Right lobe of liver (tissue), 6 donors: ENCODE results near the gene PELI2. TPM values are rescaled to one million over a fixed set of nuclear protein-coding genes. Genes with fewer than 3 reads are reported as not detected.

ENCODE experiments used
- ATAC-seq, 4 donors: fragments of 200-7000 bp; cut with Tn5 transposase; one replicate each; pipeline ENCODE4 v1.9.1; 2020; ENCODE audit warnings: mild to moderate bottlenecking in 4 of 4, moderate library complexity in 4 of 4
- DNase-seq, 3 donors: peaks; one replicate each; pipeline ENCODE4 v3.0.0-alpha.2; 2020
- H3K27ac ChIP-seq, 3 donors: fragments of 200-600 bp; one replicate each; pipeline ENCODE4 v1.8.0; 2022
- H3K27me3 ChIP-seq, 2 donors: fragments of 200-600 bp; one replicate each; pipeline ENCODE4 v1.8.0; 2022
- H3K36me3 ChIP-seq, 4 donors: fragments of 200-600 bp; sonication (generic) in 1 of 4; one replicate each; pipeline versions ENCODE4 v1.5.1 to v1.8.0; 2017 to 2022; ENCODE audit warnings: control low read depth in 1 of 4
- H3K4me1 ChIP-seq, 4 donors: fragments of 200-600 bp; sonication (generic) in 1 of 4; one replicate each; pipeline versions ENCODE4 v1.5.1 to v1.8.0; 2017 to 2022; ENCODE audit warnings: control low read depth in 1 of 4
- H3K4me3 ChIP-seq, 3 donors: fragments of 200-600 bp; one replicate each; pipeline ENCODE4 v1.8.0; 2022
- H3K9me3 ChIP-seq, 4 donors: fragments of 200-600 bp; sonication (generic) in 1 of 4; one replicate each; pipeline versions ENCODE4 v1.5.1 to v1.8.0; 2017 to 2022; ENCODE audit warnings: control low read depth in 1 of 4
- POLR2A ChIP-seq: fragments of 450-650 bp; IDR thresholded peaks from one replicate; pipeline ENCODE4 v1.6.1; 2017; ENCODE audit warnings: antibody characterized with exemption, mild to moderate bottlenecking
- WGBS: methylation state at CpG from one replicate; pipeline ENCODE4 v1.1.6; 2018; ENCODE audit warnings: low coverage, low lambda C conversion rate; ENCODE audit not compliant: insufficient coverage; ENCODE audit errors: missing lambda C conversion rate; 5-methylcytosine and 5-hydroxymethylcytosine counted together
- intact Hi-C, 2 donors: fragments of 100-400 bp; cut with DNase I; formaldehyde crosslinking; loops; one replicate each; pipeline versions ENCODE4 v1.11.2 to v1.14.1; 2022
- total RNA-seq, 6 experiments: library from RNA; depleted of rRNA in 2 of 6; stranded (reverse); fragments of >200 nt in 2 of 6; fragmentation: NEBNext Ultra II Directional in 3 of 6; extraction: Animal tissue kit (Norgen Biotek cat#: 25700) in 3 of 6; gene quantifications; one replicate each; pipeline versions ENCODE4 v1.1.0 to v1.2.4, GENCODE V29; 2016 to 2023
- TF ChIP-seq, protein P1 (sequence below), 4 donors: fragments of 200-600 bp in 3 of 4; fragments of 450-650 bp in 1 of 4; IDR thresholded peaks; one replicate each; pipeline versions ENCODE4 v1.5.1 to v1.8.0; 2016 to 2022; ENCODE audit warnings: antibody characterized with exemption in 4 of 4, mild to moderate bottlenecking in 2 of 4
- donor health status: DM: no; HTN: yes; CAD: no.
- donor health status: DM: no; HTN: no; CAD: no.
- donor health status: DM: no; HTN: no; CAD: no.
- donor health status: DM: no; HTN: yes; CAD: no.
- donor health status: DM: no; HTN: yes; CAD: no.

PELI2 gene
- total RNA-seq, 6 experiments from 2014 or later, result 1.1 to 3.2 (median 1.9) TPM

DNA sequence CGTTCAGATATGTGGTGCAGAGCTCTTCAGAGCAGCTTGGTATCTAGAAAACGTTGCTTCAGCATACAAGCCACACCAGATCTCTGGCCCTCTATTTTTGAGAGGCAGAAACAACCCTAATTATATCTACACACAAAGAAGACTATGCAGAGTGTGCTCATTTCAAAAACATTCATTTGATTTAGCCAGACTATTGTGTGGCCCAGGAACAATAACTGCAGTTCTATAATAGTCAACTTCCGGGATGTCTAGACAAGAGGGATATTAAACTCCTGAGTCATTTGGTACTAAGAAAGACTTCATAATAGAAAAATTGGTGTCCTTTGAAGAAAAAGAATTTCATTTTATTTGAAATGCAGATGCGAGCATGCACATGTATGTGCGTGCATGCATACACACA lies 153.8 kb downstream of the PELI2 start:
- DNase-seq, result no peak
- no peaks in the 10 kb centered on the region for H3K27me3 ChIP-seq
- no peaks in the 10 kb centered on the region for H3K36me3 ChIP-seq
- H3K9me3 ChIP-seq, result no peaks in the 10 kb centered on the region
- WGBS, result 84% methylated on average over 4 of the region's 5 CpGs
- TF ChIP-seq, protein P1, sequence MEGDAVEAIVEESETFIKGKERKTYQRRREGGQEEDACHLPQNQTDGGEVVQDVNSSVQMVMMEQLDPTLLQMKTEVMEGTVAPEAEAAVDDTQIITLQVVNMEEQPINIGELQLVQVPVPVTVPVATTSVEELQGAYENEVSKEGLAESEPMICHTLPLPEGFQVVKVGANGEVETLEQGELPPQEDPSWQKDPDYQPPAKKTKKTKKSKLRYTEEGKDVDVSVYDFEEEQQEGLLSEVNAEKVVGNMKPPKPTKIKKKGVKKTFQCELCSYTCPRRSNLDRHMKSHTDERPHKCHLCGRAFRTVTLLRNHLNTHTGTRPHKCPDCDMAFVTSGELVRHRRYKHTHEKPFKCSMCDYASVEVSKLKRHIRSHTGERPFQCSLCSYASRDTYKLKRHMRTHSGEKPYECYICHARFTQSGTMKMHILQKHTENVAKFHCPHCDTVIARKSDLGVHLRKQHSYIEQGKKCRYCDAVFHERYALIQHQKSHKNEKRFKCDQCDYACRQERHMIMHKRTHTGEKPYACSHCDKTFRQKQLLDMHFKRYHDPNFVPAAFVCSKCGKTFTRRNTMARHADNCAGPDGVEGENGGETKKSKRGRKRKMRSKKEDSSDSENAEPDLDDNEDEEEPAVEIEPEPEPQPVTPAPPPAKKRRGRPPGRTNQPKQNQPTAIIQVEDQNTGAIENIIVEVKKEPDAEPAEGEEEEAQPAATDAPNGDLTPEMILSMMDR (IDR thresholded peaks at IDR 0.05), result no peak
- no peak for TF ChIP-seq POLR2A
- no peak overlapping the region for H3K27ac ChIP-seq
- no peak overlapping the region for H3K4me3 ChIP-seq
- no peak for ATAC-seq
- H3K4me1 ChIP-seq, result no peaks in the 10 kb centered on the region
- intact Hi-C loops, result no loop called here

DNA sequence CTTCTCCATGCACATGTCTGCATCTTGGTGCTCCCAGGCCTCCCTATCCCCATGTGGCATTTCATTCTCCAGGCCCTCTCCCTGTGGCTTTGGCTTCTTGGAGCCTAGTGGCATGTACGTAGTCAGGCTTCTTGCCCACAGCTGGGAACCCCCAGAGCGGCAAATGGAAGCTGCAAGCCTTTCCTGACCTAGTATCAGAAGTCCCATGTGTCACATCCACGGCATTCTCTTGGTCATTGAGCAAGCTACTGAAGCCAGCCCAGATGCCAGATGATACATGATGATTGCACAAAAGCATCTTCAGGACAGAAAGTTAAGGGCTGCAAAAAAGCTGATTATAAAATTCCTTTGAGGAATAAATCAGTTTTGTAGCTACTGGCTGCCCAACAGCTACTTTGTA lies 154.9 kb downstream of the PELI2 start:
- DNase-seq, result no peak
- no peaks in the 10 kb centered on the region for H3K36me3 ChIP-seq
- no peak overlapping the region for H3K4me3 ChIP-seq
- 86% methylated on average over 1 of the region's 3 CpGs for WGBS
- H3K9me3 ChIP-seq, result no peaks in the 10 kb centered on the region
- H3K4me1 ChIP-seq, result no peaks in the 10 kb centered on the region
- TF ChIP-seq POLR2A, result no peak
- TF ChIP-seq, protein P1 (IDR thresholded peaks at IDR 0.05), result no peak
- no peak overlapping the region for H3K27ac ChIP-seq
- intact Hi-C loops, result no loop called here
- ATAC-seq, result no peak
- no peaks in the 10 kb centered on the region for H3K27me3 ChIP-seq

GRCh38 chr14:56273951-56274350 lies 155.7 kb downstream of the PELI2 start:
- Histone ChIP-seq H3K36me3 (no peaks in the 10 kb centered on the region), H3K4me1 (no peaks in the 10 kb centered on the region), H3K27ac (no peak overlapping the region), H3K27me3 (no peaks in the 10 kb centered on the region), H3K4me3 (no peak overlapping the region), H3K9me3 (no peaks in the 10 kb centered on the region)
- ATAC-seq (no peak), DNase-seq (no peak)
- no peak for TF ChIP-seq POLR2A
- TF ChIP-seq, protein P1 (IDR thresholded peaks at IDR 0.05), result no peak
- intact Hi-C loops, result no loop called here
- 52% methylated on average over 3 of the region's 6 CpGs for WGBS

DNA sequence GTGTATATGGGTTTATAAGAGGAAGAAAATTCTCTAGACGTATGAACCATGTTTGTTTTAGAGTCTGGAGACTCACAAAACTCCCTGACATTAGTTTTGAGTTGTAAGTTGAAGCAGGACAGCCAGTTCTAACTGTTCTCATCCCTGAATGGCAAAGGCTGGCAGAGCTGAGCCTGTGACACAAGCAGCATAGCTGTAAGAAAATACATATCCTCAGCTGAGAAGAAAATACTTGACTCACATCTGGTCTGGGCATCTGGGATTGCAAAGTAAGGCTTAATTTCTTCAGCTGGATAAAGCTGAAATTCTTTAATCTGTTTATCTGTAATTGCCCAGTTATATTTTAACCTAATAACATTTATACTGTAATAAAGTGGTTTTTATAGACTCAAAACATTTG lies 156.3 kb downstream of the PELI2 start:
- Histone ChIP-seq H3K4me1 (no peaks in the 10 kb centered on the region), H3K4me3 (no peak overlapping the region), H3K36me3 (no peaks in the 10 kb centered on the region), H3K27ac (no peak overlapping the region), H3K27me3 (no peaks in the 10 kb centered on the region), H3K9me3 (no peaks in the 10 kb centered on the region)
- intact Hi-C loops, result no loop called here
- DNase-seq (no peak), ATAC-seq (no peak)
- 69% methylated on average over 1 of the region's 1 CpG for WGBS
- no peak for TF ChIP-seq POLR2A
- TF ChIP-seq, protein P1 (IDR thresholded peaks at IDR 0.05), result no peak

DNA sequence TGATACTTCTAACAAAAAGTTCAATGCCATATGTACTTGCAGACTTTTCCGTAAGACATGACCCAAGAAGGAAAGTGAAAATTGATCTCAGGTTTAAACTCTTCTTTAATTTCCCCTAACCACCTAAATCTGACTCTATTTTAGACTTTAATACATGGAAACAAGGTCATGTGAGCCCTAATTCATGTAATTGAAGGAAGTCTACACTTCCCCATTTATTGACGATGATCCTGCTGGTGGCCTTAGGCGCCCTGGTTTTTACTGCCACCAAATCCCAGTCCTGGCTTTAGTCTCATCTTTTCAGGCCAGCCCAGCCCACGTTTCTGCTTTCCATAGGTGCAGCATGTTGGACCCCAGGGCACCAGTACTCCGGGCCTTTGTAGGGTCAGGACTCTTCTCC lies 157.9 kb downstream of the PELI2 start:
- H3K9me3 ChIP-seq, result no peaks in the 10 kb centered on the region
- no peak overlapping the region for H3K27ac ChIP-seq
- no peaks in the 10 kb centered on the region for H3K36me3 ChIP-seq
- intact Hi-C loops, result no loop called here
- H3K27me3 ChIP-seq, result no peaks in the 10 kb centered on the region
- ATAC-seq, result no peak
- no peak for TF ChIP-seq POLR2A
- TF ChIP-seq, protein P1 (IDR thresholded peaks at IDR 0.05), result no peak
- WGBS, result 62% methylated on average over 4 of the region's 5 CpGs
- no peaks in the 10 kb centered on the region for H3K4me1 ChIP-seq
- no peak for DNase-seq
- no peak overlapping the region for H3K4me3 ChIP-seq
